K562 (cell line): ENCODE results near the gene UBXN11. TPM values are rescaled to one million over a fixed set of nuclear protein-coding genes. Genes with fewer than 3 reads are reported as not detected.

Experiments
- ATAC-seq: fragments of 200-7000 bp; cut with Tn5 transposase; 3 replicates; pipeline ENCODE4 v1.9.1; 2020; ENCODE audit warnings: moderate library complexity
- BruUV-seq: library from RNA; stranded (reverse); fragments of 400-500 nt; replicated peaks from 2 replicates; lab custom pipeline; 2021; lab: Mats Ljungman, UMichigan
- CTCF ChIA-PET: fragments of 300-600 bp; formaldehyde crosslinking; extraction: SDS; loops from one replicate; lab custom pipeline; 2021; ENCODE audit warnings: low intra/inter-chr PET ratio; lab: Yijun Ruan, JAX
- POLR2A ChIA-PET: fragments of 300-600, 350-650 bp; sonication (Branson Sonifier 250); formaldehyde crosslinking; extraction: SDS; loops from one replicate; lab custom pipeline; 2021; ENCODE audit warnings: antibody characterized with exemption, inconsistent platforms; lab: Yijun Ruan, JAX
- DNase-seq, 4 experiments: peaks; one replicate each; pipeline versions ENCODE4 v3.0.0 to v3.0.0-alpha.2; 2011 to 2018; ENCODE audit warnings: low spot score in 3 of 4, mixed read lengths in 3 of 4; ENCODE audit errors: extremely low read depth in 1 of 4
- FAIRE-seq: peaks from 2 replicates; lab custom pipeline; 2011; peaks lifted over from hg19 to GRCh38; lab: Jason Lieb, UNC
- H2AFZ ChIP-seq: 2 replicates; pipeline ENCODE4 v1.6.0; 2011; ENCODE audit warnings: low read depth, low read length, control low read depth, inconsistent platforms
- H3K27ac ChIP-seq: fragments of 200-600 bp; 3 replicates; pipeline ENCODE4 v1.8.0; 2011; ENCODE audit warnings: low read depth, mild to moderate bottlenecking, control low read depth, inconsistent platforms, low read length, moderate library complexity, mixed read lengths; ENCODE audit errors: extremely low read depth
- H3K27me3 ChIP-seq, 2 experiments: fragments of 300-600 bp in 1 of 2; 2 replicates in 1 of 2; 3 replicates in 1 of 2; pipeline versions ENCODE4 v1.6.0 to v1.8.0; 2011; ENCODE audit warnings: inconsistent platforms in 2 of 2, low read length in 2 of 2, mild to moderate bottlenecking in 1 of 2, mixed read lengths in 1 of 2, moderate library complexity in 1 of 2; ENCODE audit not compliant: control insufficient read depth in 2 of 2, insufficient read depth in 2 of 2
- H3K36me3 ChIP-seq: fragments of 300-600 bp; 3 replicates; pipeline ENCODE4 v1.8.0; 2011; ENCODE audit warnings: mild to moderate bottlenecking, low read length, inconsistent platforms; ENCODE audit not compliant: control insufficient read depth, insufficient read depth
- H3K4me1 ChIP-seq, 2 experiments: fragments of 200-600 bp in 1 of 2; replicated peaks in 1 of 2; 2 replicates in 1 of 2; 3 replicates in 1 of 2; pipeline versions ENCODE4 v1.5.1 to v1.8.0; 2011; ENCODE audit warnings: inconsistent platforms in 2 of 2, low read length in 2 of 2, mild to moderate bottlenecking in 1 of 2, mixed read lengths in 1 of 2, moderate library complexity in 1 of 2; ENCODE audit not compliant: control insufficient read depth in 2 of 2, insufficient read depth in 2 of 2
- H3K4me2 ChIP-seq: 2 replicates; pipeline ENCODE4 v1.6.1; 2011; ENCODE audit warnings: low read length, control low read depth, inconsistent platforms, mixed read lengths; ENCODE audit not compliant: insufficient read depth
- H3K4me3 ChIP-seq: fragments of 200-600 bp; sonication (generic), shearing (Covaris generic); 2 replicates; pipeline ENCODE4 v1.5.1; 2016; ENCODE audit warnings: control low read depth, inconsistent platforms
- H3K79me2 ChIP-seq: fragments of 200-600 bp; 3 replicates; pipeline ENCODE4 v1.8.0; 2011; ENCODE audit warnings: low read length, inconsistent platforms; ENCODE audit not compliant: control insufficient read depth, insufficient read depth
- H3K9ac ChIP-seq, 2 experiments: 2 replicates each; pipeline versions ENCODE4 v1.6.0 to v1.6.1; 2011; ENCODE audit warnings: low read depth in 2 of 2, low read length in 2 of 2, control low read depth in 1 of 2, inconsistent platforms in 1 of 2, mild to moderate bottlenecking in 1 of 2, mixed read lengths in 1 of 2; ENCODE audit not compliant: insufficient read depth in 1 of 2
- H3K9me1 ChIP-seq: one replicate; pipeline ENCODE4 v1.6.0; 2011; ENCODE audit warnings: inconsistent platforms, mild to moderate bottlenecking, low read length, moderate library complexity; ENCODE audit not compliant: control insufficient read depth, insufficient read depth
- H3K9me3 ChIP-seq: replicated peaks from 2 replicates; pipeline ENCODE4 v1.5.1; 2011; ENCODE audit warnings: low read depth, low read length, inconsistent platforms; ENCODE audit not compliant: control insufficient read depth, insufficient read depth
- H4K20me1 ChIP-seq: replicated peaks from 2 replicates; pipeline ENCODE4 v1.6.1; 2011; ENCODE audit warnings: low read length, inconsistent platforms, mixed read lengths; ENCODE audit not compliant: control insufficient read depth, insufficient read depth
- DDX20 ChIP-seq: fragments of 450-650 bp; IDR thresholded peaks from 2 replicates; pipeline ENCODE4 v1.6.1; 2016; ENCODE audit warnings: missing genetic modification characterization, low read depth, mild to moderate bottlenecking, missing compliant biosample characterization, moderate library complexity
- HCFC1 ChIP-seq: IDR thresholded peaks from 2 replicates; pipeline ENCODE4 v1.6.1; 2012; ENCODE audit warnings: low read depth, low read length, improper control_type of control experiment
- HLTF ChIP-seq: fragments of 450-650 bp; IDR thresholded peaks from 2 replicates; pipeline ENCODE4 v1.6.1; 2016
- NFRKB ChIP-seq: fragments of 450-650 bp; IDR thresholded peaks from 2 replicates; pipeline ENCODE4 v1.6.1; 2016; ENCODE audit warnings: low read depth
- ZC3H8 ChIP-seq: fragments of 450-650 bp; IDR thresholded peaks from 2 replicates; pipeline ENCODE4 v1.6.1; 2017
- WGBS: fragments of 100-300 bp; shearing (Covaris generic); methylation state at CpG from one replicate; pipeline ENCODE4 v1.1.6; 2016; ENCODE audit warnings: low coverage, mixed read lengths; ENCODE audit not compliant: insufficient coverage; ENCODE audit errors: missing lambda C conversion rate; 5-methylcytosine and 5-hydroxymethylcytosine counted together
- in situ Hi-C: fragments of 300-500 bp; cut with MboI; formaldehyde crosslinking; loops from 4 replicates; pipeline ENCODE4 v1.15.0; 2018; ENCODE audit warnings: inconsistent platforms, mixed read lengths
- intact Hi-C: fragments of 100-400 bp; cut with micrococcal nuclease; formaldehyde crosslinking; loops from 2 replicates; pipeline ENCODE4 v1.14.2; 2022
- polyA plus RNA-seq, 8 experiments: library from polyadenylated mRNA; depleted of rRNA in 4 of 8; stranded (reverse) in 5 of 8; unstranded in 3 of 8; fragments of >200 nt; fragmentation: Nextera tagmentation in 2 of 8; fragmentation: Illumina TruSeq in 1 of 8; extraction: Ambion mirVana in 2 of 8; extraction: Trizol in 1 of 8; gene quantifications; 2 replicates each; pipeline versions ENCODE4 v1.2.1 to v1.2.3, GENCODE V29; 2011 to 2014; ENCODE audit warnings: inconsistent platforms in 1 of 8, missing spikeins in 1 of 8
- total RNA-seq, 7 experiments: library from RNA; depleted of rRNA in 6 of 7; stranded (reverse); fragments of >200 nt in 6 of 7; fragmentation: Illumina TruSeq in 2 of 7; extraction: Trizol in 2 of 7; gene quantifications; 2 replicates each; pipeline versions ENCODE4 v1.2.1 to v1.2.3, GENCODE V29; 2011 to 2021; ENCODE audit warnings: low replicate concordance in 1 of 7
- TF ChIP-seq, protein P1 (sequence below): fragments of 450-650 bp; IDR thresholded peaks from 2 replicates; pipeline ENCODE4 v1.6.1; 2018; ENCODE audit not compliant: partially characterized antibody
- TF ChIP-seq, protein P2 (sequence below), 2 experiments: fragments of 450-650 bp; IDR thresholded peaks; 2 replicates each; pipeline ENCODE4 v1.6.1; 2016
- TF ChIP-seq, protein P3 (sequence below), 2 experiments: fragments of 450-650 bp in 1 of 2; sonication (generic) in 1 of 2; formaldehyde crosslinking in 1 of 2; IDR thresholded peaks in 1 of 2; conservative IDR thresholded peaks in 1 of 2; 2 replicates each; pipeline versions ENCODE4 v1.6.1 to v1.8.1; 2016 to 2023; ENCODE audit warnings: mild to moderate bottlenecking in 2 of 2, moderate library complexity in 2 of 2, inconsistent platforms in 1 of 2, missing genetic modification reagents in 1 of 2
- TF ChIP-seq, protein P4 (sequence below), 2 experiments: fragments of 450-650 bp; conservative IDR thresholded peaks; 2 replicates each; pipeline ENCODE4 v1.6.1; 2017; ENCODE audit warnings: mild to moderate bottlenecking in 2 of 2, moderate library complexity in 2 of 2
- TF ChIP-seq, protein P5 (sequence below): IDR thresholded peaks from 2 replicates; pipeline ENCODE4 v1.6.1; 2012; ENCODE audit warnings: low read depth, low read length, improper control_type of control experiment, borderline replicate concordance

Gene UBXN11
- total and polyA plus RNA-seq, 9 of the 15 experiments (the other 6 are each of a cell fraction or from before 2014, with no cell fraction given) = 0.48 to 34.3 (median 11.3) TPM

DNA sequence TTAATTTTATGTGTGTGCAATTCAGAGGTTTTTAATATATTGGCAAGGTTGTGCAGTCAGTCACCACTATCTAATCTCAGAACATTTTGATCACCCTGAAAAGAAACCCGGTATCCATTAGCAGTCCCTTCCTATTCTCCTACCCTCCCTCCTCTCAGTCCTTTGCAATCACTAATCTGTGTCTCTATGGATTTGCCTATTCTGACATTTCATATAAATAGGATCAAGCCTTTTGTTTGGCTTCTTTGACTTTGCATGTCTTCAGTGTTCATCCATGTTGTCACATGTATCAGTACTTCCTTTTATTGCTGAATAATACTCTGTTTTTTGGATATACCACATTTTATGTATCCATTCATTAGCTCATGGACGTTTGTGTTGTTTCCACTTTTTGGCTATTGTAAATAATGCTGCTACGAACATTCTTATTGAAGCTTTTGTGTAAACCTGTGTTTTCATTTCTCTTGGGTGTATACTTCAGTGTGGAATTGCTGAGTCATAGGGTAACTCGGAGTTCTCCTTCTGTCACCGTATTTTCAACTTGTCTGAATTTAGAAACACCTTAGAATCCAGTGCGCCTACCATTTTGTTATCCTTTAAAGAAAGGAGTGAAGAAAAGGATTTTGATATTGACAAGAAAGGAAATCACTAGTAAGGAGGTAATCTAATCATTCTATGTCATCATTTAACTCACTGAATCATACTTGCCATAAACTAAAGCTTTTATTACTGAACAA lies 69.0 kb downstream of the UBXN11 start:
- Histone ChIP-seq H3K4me2 (peak overlapping the region; percentile 98), H3K27me3 (no peaks in the 10 kb centered on the region), H3K9me3 (no peaks in the 10 kb centered on the region), H4K20me1 (peaks cover 23% of the 10 kb centered on the region; the same call in 1 of the 2 replicates), H3K27ac (peak overlapping the region; percentile 77), H2AFZ (no peak overlapping the region), H3K9ac (peak overlapping the region in 1 of 2 experiments; percentile 63; a peak in 2 of 4 replicates), H3K4me3 (peak overlapping the region; percentile 76), H3K79me2 (peaks cover 88% of the 10 kb centered on the region), H3K9me1 (no peaks in the 10 kb centered on the region), H3K36me3 (peaks cover 51% of the 10 kb centered on the region), H3K4me1 (peaks cover 12 to 22% of the 10 kb centered on the region in 2 experiments; a peak in 4 of 5 replicates)
- no peak for ATAC-seq
- POLR2A ChIA-PET = interaction anchor here (0.6 to 6.3 kb wide), 5 partner anchors 9 to 1055 kb away, joined by 3 to 53 read pairs (median 4); no protein-coding TSS in a partner anchor
- no TSS peak for BruUV-seq
- peak; percentile 70 for FAIRE-seq
- intact Hi-C loops (loop anchor here (5.0 kb wide), 1 partner anchor 125 kb away; the partner anchor contains the start of gene PDIK1L), in situ Hi-C loops (no loop called here)
- DNase-seq = peak in 2 of 4 experiments; percentile 42 to 72
- CTCF ChIA-PET = no interaction called here
- WGBS = 2% methylated on average over 6 of the region's 6 CpGs
- TF ChIP-seq, protein P1, sequence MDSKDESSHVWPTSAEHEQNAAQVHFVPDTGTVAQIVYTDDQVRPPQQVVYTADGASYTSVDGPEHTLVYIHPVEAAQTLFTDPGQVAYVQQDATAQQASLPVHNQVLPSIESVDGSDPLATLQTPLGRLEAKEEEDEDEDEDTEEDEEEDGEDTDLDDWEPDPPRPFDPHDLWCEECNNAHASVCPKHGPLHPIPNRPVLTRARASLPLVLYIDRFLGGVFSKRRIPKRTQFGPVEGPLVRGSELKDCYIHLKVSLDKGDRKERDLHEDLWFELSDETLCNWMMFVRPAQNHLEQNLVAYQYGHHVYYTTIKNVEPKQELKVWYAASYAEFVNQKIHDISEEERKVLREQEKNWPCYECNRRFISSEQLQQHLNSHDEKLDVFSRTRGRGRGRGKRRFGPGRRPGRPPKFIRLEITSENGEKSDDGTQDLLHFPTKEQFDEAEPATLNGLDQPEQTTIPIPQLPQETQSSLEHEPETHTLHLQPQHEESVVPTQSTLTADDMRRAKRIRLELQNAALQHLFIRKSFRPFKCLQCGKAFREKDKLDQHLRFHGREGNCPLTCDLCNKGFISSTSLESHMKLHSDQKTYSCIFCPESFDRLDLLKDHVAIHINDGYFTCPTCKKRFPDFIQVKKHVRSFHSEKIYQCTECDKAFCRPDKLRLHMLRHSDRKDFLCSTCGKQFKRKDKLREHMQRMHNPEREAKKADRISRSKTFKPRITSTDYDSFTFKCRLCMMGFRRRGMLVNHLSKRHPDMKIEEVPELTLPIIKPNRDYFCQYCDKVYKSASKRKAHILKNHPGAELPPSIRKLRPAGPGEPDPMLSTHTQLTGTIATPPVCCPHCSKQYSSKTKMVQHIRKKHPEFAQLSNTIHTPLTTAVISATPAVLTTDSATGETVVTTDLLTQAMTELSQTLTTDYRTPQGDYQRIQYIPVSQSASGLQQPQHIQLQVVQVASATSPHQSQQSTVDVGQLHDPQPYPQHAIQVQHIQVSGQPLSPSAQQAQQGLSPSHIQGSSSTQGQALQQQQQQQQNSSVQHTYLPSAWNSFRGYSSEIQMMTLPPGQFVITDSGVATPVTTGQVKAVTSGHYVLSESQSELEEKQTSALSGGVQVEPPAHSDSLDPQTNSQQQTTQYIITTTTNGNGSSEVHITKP = no peak
- TF ChIP-seq NFRKB (0 out of 2 replicates have a peak, but pooled peaks have one; percentile 71), HCFC1 (no peak), HLTF (no peak), ZC3H8 (no peak), DDX20 (tag) (no peak)
- TF ChIP-seq, protein P2, sequence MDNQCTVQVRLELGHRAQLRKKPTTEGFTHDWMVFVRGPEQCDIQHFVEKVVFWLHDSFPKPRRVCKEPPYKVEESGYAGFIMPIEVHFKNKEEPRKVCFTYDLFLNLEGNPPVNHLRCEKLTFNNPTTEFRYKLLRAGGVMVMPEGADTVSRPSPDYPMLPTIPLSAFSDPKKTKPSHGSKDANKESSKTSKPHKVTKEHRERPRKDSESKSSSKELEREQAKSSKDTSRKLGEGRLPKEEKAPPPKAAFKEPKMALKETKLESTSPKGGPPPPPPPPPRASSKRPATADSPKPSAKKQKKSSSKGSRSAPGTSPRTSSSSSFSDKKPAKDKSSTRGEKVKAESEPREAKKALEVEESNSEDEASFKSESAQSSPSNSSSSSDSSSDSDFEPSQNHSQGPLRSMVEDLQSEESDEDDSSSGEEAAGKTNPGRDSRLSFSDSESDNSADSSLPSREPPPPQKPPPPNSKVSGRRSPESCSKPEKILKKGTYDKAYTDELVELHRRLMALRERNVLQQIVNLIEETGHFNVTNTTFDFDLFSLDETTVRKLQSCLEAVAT (IDR thresholded peaks at IDR 0.05) = peak in 1 of 2 experiments; percentile 51; a peak in 1 of 4 replicates
- TF ChIP-seq, protein P3, sequence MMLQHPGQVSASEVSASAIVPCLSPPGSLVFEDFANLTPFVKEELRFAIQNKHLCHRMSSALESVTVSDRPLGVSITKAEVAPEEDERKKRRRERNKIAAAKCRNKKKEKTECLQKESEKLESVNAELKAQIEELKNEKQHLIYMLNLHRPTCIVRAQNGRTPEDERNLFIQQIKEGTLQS (IDR thresholded peaks at IDR 0.05) = peak; percentile 79
- TF ChIP-seq, protein P3 (CRISPR knock-in tag; conservative IDR thresholded peaks at IDR 0.05) = 0 out of 2 replicates have a peak, but pooled peaks have one; percentile 58
- TF ChIP-seq, protein P4, sequence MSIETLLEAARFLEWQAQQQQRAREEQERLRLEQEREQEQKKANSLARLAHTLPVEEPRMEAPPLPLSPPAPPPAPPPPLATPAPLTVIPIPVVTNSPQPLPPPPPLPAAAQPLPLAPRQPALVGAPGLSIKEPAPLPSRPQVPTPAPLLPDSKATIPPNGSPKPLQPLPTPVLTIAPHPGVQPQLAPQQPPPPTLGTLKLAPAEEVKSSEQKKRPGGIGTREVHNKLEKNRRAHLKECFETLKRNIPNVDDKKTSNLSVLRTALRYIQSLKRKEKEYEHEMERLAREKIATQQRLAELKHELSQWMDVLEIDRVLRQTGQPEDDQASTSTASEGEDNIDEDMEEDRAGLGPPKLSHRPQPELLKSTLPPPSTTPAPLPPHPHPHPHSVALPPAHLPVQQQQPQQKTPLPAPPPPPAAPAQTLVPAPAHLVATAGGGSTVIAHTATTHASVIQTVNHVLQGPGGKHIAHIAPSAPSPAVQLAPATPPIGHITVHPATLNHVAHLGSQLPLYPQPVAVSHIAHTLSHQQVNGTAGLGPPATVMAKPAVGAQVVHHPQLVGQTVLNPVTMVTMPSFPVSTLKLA (conservative IDR thresholded peaks at IDR 0.05) = peak; percentile 55 to 69
- TF ChIP-seq, protein P5, sequence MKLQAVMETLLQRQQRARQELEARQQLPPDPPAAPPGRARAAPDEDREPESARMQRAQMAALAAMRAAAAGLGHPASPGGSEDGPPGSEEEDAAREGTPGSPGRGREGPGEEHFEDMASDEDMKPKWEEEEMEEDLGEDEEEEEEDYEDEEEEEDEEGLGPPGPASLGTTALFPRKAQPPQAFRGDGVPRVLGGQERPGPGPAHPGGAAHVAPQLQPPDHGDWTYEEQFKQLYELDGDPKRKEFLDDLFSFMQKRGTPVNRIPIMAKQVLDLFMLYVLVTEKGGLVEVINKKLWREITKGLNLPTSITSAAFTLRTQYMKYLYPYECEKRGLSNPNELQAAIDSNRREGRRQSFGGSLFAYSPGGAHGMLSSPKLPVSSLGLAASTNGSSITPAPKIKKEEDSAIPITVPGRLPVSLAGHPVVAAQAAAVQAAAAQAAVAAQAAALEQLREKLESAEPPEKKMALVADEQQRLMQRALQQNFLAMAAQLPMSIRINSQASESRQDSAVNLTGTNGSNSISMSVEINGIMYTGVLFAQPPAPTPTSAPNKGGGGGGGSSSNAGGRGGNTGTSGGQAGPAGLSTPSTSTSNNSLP = peak; percentile 26; the same call in 1 of the 2 replicates
